Measurements from ENCODE around the gene DNHD1. TPM values are rescaled to one million over a fixed set of nuclear protein-coding genes. Genes with fewer than 3 reads are reported as not detected.
A peak's percentile ranks its signal among the peaks of the same experiment; 100 is the strongest.

Gene DNHD1
- total and polyA plus RNA-seq, 9 of the 15 experiments (the other 6 are each of a cell fraction or from before 2014, with no cell fraction given): 0.82 to 9.7 (median 3.8) TPM

DNA sequence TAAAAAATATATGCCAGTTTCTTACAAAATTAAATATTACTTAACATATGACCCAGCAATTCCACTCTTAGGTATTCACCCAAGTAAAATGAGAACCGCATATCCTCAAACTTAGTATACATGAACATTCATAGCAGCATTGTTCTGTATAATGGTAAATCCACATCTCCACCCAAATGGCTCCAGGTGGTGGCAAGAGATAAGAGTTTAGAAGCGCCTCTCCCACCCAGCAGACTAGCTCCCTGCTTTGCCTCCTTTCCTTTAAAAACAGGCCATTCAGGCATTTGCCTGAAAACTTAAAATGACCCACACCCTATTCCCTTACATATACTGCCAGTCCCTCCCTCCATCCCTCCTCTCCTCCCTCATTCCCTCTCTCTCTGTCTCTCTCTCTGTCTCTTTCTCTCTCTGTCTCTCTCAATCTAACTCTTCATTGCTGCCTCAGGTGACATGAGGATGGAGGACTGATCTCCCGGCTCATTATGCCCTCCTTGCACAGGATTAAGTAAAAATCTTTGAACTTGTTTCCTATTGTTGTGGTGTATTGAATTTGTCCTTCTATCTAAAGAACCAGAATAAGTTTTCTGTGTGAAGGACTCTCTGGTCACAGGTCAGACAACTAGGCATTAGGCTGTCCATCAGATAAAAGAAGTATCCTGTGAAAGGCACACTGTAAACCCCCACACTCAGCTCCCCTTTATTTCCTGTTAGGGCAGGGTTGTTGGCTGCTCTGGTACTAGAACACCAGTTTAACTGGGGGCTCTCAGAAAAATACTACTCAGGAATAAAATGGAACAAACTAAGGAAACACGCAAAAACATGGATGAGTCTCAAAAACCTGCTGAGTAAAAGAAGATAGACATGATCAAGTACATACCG, 58.0 kb downstream of the DNHD1 start (continued):
- TF ChIP-seq, protein P1, sequence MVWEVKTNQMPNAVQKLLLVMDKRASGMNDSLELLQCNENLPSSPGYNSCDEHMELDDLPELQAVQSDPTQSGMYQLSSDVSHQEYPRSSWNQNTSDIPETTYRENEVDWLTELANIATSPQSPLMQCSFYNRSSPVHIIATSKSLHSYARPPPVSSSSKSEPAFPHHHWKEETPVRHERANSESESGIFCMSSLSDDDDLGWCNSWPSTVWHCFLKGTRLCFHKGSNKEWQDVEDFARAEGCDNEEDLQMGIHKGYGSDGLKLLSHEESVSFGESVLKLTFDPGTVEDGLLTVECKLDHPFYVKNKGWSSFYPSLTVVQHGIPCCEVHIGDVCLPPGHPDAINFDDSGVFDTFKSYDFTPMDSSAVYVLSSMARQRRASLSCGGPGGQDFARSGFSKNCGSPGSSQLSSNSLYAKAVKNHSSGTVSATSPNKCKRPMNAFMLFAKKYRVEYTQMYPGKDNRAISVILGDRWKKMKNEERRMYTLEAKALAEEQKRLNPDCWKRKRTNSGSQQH (CRISPR knock-in tag; IDR thresholded peaks at IDR 0.05): peak; percentile 36; the same call in 1 of the 2 replicates
- TF ChIP-seq KLF16 (IDR thresholded peaks at IDR 0.05): peak; percentile 88
- 0 out of 2 replicates have a peak, but pooled peaks have one; percentile 23 for TF ChIP-seq SMAD3 (CRISPR knock-in tag; conservative IDR thresholded peaks at IDR 0.05)
- no peak for TF ChIP-seq ZBTB1 (CRISPR knock-in tag; IDR thresholded peaks at IDR 0.05; ENCODE audit: borderline replicate concordance, low read depth)
- TF ChIP-seq ILF3 (IDR thresholded peaks at IDR 0.05; ENCODE audit: borderline replicate concordance): 0 out of 2 replicates have a peak, but pooled peaks have one; percentile 61
- no peak for TF ChIP-seq ZNF146 (CRISPR knock-in tag; IDR thresholded peaks at IDR 0.05; ENCODE audit: unreplicated experiment)
- TF ChIP-seq, protein P2, sequence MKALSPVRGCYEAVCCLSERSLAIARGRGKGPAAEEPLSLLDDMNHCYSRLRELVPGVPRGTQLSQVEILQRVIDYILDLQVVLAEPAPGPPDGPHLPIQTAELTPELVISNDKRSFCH (CRISPR knock-in tag; IDR thresholded peaks at IDR 0.05): no peak
- TF ChIP-seq, protein P2 (tag; IDR thresholded peaks at IDR 0.05): peak; percentile 33; the same call in 1 of the 2 replicates
- TF ChIP-seq ZNF23 (CRISPR knock-in tag; IDR thresholded peaks at IDR 0.05): no peak
- peak; percentile 76 for TF ChIP-seq ELF4 (CRISPR knock-in tag; IDR thresholded peaks at IDR 0.05)
- TF ChIP-seq TAF9B (IDR thresholded peaks at IDR 0.05; ENCODE audit: partially characterized antibody): peak; percentile 31
- peak; percentile 87 for TF ChIP-seq POLR2AphosphoS5 (IDR thresholded peaks at IDR 0.05; ENCODE audit: control insufficient read depth, insufficient read depth, low read depth, low read length)
- TF ChIP-seq ATF1 (CRISPR knock-in tag; IDR thresholded peaks at IDR 0.05): no peak
- peak; percentile 34; the same call in 1 of the 2 replicates for TF ChIP-seq ATF1 (tag; IDR thresholded peaks at IDR 0.05)
- TF ChIP-seq BCOR (IDR thresholded peaks at IDR 0.05): peak; percentile 76
- TF ChIP-seq JUN (IDR thresholded peaks at IDR 0.05; ENCODE audit: borderline replicate concordance, low read depth, low read length): peak; percentile 64; the same call in 1 of the 2 replicates
- TF ChIP-seq JUN (CRISPR knock-in tag; IDR thresholded peaks at IDR 0.05; ENCODE audit: borderline replicate concordance): no peak
- peak; percentile 36; the same call in 1 of the 2 replicates for TF ChIP-seq CREB1 (IDR thresholded peaks at IDR 0.05)
- no peak for TF ChIP-seq CREB1 (CRISPR knock-in tag; IDR thresholded peaks at IDR 0.05)
- TF ChIP-seq, protein P3, sequence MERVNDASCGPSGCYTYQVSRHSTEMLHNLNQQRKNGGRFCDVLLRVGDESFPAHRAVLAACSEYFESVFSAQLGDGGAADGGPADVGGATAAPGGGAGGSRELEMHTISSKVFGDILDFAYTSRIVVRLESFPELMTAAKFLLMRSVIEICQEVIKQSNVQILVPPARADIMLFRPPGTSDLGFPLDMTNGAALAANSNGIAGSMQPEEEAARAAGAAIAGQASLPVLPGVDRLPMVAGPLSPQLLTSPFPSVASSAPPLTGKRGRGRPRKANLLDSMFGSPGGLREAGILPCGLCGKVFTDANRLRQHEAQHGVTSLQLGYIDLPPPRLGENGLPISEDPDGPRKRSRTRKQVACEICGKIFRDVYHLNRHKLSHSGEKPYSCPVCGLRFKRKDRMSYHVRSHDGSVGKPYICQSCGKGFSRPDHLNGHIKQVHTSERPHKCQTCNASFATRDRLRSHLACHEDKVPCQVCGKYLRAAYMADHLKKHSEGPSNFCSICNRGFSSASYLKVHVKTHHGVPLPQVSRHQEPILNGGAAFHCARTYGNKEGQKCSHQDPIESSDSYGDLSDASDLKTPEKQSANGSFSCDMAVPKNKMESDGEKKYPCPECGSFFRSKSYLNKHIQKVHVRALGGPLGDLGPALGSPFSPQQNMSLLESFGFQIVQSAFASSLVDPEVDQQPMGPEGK (CRISPR knock-in tag; IDR thresholded peaks at IDR 0.05; ENCODE audit: borderline replicate concordance): no peak
- peak; percentile 77; the same call in 1 of the 2 replicates for TF ChIP-seq ZEB2 (IDR thresholded peaks at IDR 0.05)
- TF ChIP-seq COPS2 (conservative IDR thresholded peaks at IDR 0.05): no peak
- TF ChIP-seq MAFF (IDR thresholded peaks at IDR 0.05; ENCODE audit: low read length): peak; percentile 18; the same call in 1 of the 2 replicates
- TF ChIP-seq, protein P4, sequence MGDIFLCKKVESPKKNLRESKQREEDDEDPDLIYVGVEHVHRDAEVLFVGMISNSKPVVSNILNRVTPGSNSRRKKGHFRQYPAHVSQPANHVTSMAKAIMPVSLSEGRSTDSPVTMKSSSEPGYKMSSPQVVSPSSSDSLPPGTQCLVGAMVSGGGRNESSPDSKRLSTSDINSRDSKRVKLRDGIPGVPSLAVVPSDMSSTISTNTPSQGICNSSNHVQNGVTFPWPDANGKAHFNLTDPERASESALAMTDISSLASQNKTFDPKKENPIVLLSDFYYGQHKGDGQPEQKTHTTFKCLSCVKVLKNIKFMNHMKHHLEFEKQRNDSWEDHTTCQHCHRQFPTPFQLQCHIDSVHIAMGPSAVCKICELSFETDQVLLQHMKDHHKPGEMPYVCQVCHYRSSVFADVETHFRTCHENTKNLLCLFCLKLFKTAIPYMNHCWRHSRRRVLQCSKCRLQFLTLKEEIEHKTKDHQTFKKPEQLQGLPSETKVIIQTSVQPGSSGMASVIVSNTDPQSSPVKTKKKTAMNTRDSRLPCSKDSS (IDR thresholded peaks at IDR 0.05; ENCODE audit: low read depth, partially characterized antibody): no peak
